Measurements from ENCODE around the gene IFITM2. TPM values are rescaled to one million over a fixed set of nuclear protein-coding genes. Genes with fewer than 3 reads are reported as not detected.

Gene IFITM2
- total and polyA plus RNA-seq, 2 donors from 2014 or later: 814 to 1,111 TPM

DNA sequence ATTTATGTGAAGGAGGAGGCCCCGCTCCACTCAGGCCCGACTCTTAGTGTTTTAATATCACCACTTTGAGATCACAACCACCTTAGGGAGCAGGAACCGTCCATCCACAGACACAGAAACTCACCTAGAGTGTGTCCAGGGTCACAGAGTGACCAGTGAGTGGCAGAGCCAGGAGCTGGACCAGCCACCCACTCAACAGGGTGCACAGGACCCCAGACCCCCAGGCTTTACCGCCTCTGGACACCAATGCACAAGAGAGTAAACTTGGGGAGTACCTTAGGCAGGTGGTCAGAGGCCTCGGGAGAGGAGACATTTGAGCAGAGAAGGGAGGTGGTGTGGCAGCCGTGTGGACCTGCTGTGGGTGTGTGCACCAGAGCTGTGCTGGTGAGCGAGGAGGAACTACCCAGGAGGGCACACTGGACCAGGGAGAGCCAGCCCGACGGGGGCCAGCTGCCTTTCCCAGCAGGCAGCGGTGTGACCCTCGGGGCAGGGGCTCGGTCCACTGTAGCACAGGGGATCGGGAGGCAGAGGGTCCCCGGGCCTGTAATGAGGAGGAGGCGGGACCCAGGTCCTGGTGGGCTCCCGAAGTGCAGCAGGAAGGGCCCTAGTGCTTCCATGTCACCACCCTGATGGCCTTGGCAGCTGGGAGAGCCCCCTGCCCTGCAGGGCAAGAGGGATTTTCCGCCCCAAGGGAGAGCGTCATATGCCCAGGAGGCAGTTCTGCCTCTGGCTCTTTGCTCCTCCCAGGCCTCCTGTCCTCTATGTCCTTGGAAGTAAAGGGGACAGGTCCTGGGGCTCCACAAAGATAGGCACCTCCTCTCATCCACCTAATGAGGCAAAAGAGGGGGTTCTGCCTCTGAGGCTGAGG, 36.9 kb upstream of the IFITM2 start:
- Histone ChIP-seq H3K4me1 (ENCODE audit: control insufficient read depth in 2 of 3, insufficient read depth in 2 of 3, low read depth in 1 of 3, low read length in 3 of 3) (peaks cover 0 to 2% (median 0%) of the 10 kb centered on the region in 3 donors), H3K4me3 (ENCODE audit: low read length in 3 of 3) (no peak overlapping the region), H3K9me3 (ENCODE audit: control insufficient read depth in 2 of 3, insufficient read depth in 1 of 3, low read length in 3 of 3) (no peaks in the 10 kb centered on the region), H3K27ac (ENCODE audit: low read depth in 2 of 2, low read length in 2 of 2) (no peak overlapping the region), H3K27me3 (ENCODE audit: control insufficient read depth, insufficient read depth, low read length) (no peaks in the 10 kb centered on the region), H3K9ac (ENCODE audit: low read length in 3 of 3) (no peak overlapping the region), H3K36me3 (ENCODE audit: control insufficient read depth in 2 of 3, insufficient read depth in 3 of 3, low read length in 3 of 3) (no peaks in the 10 kb centered on the region)
- TF ChIP-seq, protein P1, sequence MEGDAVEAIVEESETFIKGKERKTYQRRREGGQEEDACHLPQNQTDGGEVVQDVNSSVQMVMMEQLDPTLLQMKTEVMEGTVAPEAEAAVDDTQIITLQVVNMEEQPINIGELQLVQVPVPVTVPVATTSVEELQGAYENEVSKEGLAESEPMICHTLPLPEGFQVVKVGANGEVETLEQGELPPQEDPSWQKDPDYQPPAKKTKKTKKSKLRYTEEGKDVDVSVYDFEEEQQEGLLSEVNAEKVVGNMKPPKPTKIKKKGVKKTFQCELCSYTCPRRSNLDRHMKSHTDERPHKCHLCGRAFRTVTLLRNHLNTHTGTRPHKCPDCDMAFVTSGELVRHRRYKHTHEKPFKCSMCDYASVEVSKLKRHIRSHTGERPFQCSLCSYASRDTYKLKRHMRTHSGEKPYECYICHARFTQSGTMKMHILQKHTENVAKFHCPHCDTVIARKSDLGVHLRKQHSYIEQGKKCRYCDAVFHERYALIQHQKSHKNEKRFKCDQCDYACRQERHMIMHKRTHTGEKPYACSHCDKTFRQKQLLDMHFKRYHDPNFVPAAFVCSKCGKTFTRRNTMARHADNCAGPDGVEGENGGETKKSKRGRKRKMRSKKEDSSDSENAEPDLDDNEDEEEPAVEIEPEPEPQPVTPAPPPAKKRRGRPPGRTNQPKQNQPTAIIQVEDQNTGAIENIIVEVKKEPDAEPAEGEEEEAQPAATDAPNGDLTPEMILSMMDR (IDR thresholded peaks at IDR 0.05; ENCODE audit: borderline replicate concordance, extremely low read depth, insufficient read depth): no peak
- peak in 1 of 5 donors; percentile 79 for DNase-seq
- intact Hi-C loops (cut with DNase I): no loop called here
- FAIRE-seq: no peak

DNA sequence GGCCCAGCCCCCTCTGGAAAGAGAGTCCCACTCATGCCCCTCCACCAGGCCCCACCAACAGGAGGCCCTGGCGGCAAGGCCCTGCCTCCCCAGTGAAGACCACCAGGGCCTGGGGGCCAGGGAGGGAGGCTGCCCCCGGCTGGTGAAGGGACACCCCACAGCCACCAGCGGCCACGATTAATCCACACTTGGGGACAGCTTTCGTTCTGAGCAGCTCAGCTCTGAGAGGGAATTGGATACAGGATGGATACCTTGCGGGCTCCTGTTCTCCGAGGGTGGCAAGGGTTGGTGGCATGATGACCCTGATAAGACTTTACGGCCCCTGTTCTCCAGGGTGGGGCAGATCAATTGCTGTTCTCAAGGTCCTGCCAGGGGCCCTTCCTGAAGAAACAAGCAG, 36.3 kb upstream of the IFITM2 start:
- Histone ChIP-seq H3K27ac (ENCODE audit: low read depth in 2 of 2, low read length in 2 of 2) (no peak overlapping the region), H3K4me1 (ENCODE audit: control insufficient read depth in 2 of 3, insufficient read depth in 2 of 3, low read depth in 1 of 3, low read length in 3 of 3) (peaks cover 0 to 2% (median 0%) of the 10 kb centered on the region in 3 donors), H3K9ac (ENCODE audit: low read length in 3 of 3) (no peak overlapping the region), H3K36me3 (ENCODE audit: control insufficient read depth in 2 of 3, insufficient read depth in 3 of 3, low read length in 3 of 3) (no peaks in the 10 kb centered on the region), H3K27me3 (ENCODE audit: control insufficient read depth, insufficient read depth, low read length) (no peaks in the 10 kb centered on the region), H3K4me3 (ENCODE audit: low read length in 3 of 3) (no peak overlapping the region), H3K9me3 (ENCODE audit: control insufficient read depth in 2 of 3, insufficient read depth in 1 of 3, low read length in 3 of 3) (no peaks in the 10 kb centered on the region)
- TF ChIP-seq, protein P1 (IDR thresholded peaks at IDR 0.05; ENCODE audit: borderline replicate concordance, extremely low read depth, insufficient read depth): no peak
- no peak for FAIRE-seq
- peak in 1 of 5 donors; percentile 69 for DNase-seq
- intact Hi-C loops (cut with DNase I): no loop called here

DNA sequence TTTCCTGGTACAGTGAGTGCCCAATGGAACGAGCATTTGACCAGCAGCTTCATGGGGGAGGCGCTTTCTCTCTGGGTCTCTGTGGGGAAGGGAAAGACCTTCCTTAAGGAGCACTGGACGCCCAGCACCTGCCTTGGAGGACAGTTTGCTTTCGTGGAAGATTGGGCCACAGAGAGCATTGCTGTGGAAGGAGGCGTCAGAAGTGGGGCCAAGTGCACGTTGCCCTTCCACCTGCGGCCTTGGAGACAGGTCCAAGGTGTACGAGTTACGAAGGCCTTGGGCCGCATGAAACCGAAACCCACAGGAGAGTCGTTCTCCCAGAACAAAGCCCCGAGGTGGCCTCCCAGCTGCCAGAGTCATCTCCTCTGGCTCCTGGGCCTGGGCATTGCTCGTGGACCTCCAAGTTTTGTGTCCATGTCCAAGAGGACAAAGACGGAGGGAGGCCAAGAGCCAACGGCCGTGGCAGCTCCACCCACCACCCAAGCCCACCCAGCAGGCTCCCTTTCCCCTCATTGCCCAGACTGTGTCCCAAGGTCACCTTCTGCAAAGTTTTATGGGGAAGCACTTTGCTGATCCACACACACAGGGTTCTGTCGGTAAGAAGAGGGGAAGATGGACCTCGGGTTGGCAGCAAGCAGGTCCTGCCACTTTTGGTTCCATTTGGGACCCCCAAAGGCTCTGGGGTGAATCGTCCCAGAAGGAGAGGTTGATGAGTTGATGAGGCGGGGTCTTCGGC, 35.3 kb upstream of the IFITM2 start:
- no peak for FAIRE-seq
- peak in 1 of 5 donors; percentile 63 for DNase-seq
- TF ChIP-seq, protein P1 (IDR thresholded peaks at IDR 0.05; ENCODE audit: borderline replicate concordance, extremely low read depth, insufficient read depth): no peak
- Histone ChIP-seq H3K9ac (ENCODE audit: low read length in 3 of 3) (no peak overlapping the region), H3K27me3 (ENCODE audit: control insufficient read depth, insufficient read depth, low read length) (no peaks in the 10 kb centered on the region), H3K9me3 (ENCODE audit: control insufficient read depth in 2 of 3, insufficient read depth in 1 of 3, low read length in 3 of 3) (no peaks in the 10 kb centered on the region), H3K4me1 (ENCODE audit: control insufficient read depth in 2 of 3, insufficient read depth in 2 of 3, low read depth in 1 of 3, low read length in 3 of 3) (peaks cover 0 to 2% (median 0%) of the 10 kb centered on the region in 3 donors), H3K27ac (ENCODE audit: low read depth in 2 of 2, low read length in 2 of 2) (no peak overlapping the region), H3K4me3 (ENCODE audit: low read length in 3 of 3) (no peak overlapping the region), H3K36me3 (ENCODE audit: control insufficient read depth in 2 of 3, insufficient read depth in 3 of 3, low read length in 3 of 3) (no peaks in the 10 kb centered on the region)
- intact Hi-C loops (cut with DNase I): no loop called here

All from kidney (tissue), 14 donors.